PC-9 (cell line): Measurements from ENCODE around the gene MRPS5. TPM values are rescaled to one million over a fixed set of nuclear protein-coding genes. Genes with fewer than 3 reads are reported as not detected.

ENCODE experiments used
- BruUV-seq: library from RNA; stranded (reverse); fragments of 400-500 nt; replicated peaks from 2 replicates; lab custom pipeline; 2021; lab: Mats Ljungman, UMichigan
- CTCF ChIA-PET: fragments of 300-600 bp; sonication (Branson Sonifier 250); formaldehyde crosslinking; loops from one replicate; lab custom pipeline; 2022; ENCODE audit warnings: antibody characterized with exemption; lab: Charles Lee
- POLR2A ChIA-PET: fragments of 300-600 bp; sonication (Branson Sonifier 250); formaldehyde crosslinking; loops from one replicate; lab custom pipeline; 2022; ENCODE audit warnings: antibody characterized with exemption; ENCODE audit not compliant: unreplicated experiment; lab: Charles Lee
- DNase-seq, 2 experiments: peaks; one replicate each; pipeline versions ENCODE4 v3.0.0 to v3.0.0-alpha.2; 2015 to 2022; ENCODE audit warnings: mixed read lengths in 1 of 2
- H2AFZ ChIP-seq: fragments of 200-600 bp; sonication (generic); 2 replicates; pipeline ENCODE4 v1.8.1; 2017; ENCODE audit warnings: antibody characterized with exemption
- H3F3A ChIP-seq: fragments of 200-600 bp; sonication (generic); 2 replicates; pipeline ENCODE4 v1.8.1; 2017; ENCODE audit warnings: antibody characterized with exemption, mild to moderate bottlenecking, low read depth; ENCODE audit not compliant: insufficient read depth
- H3K27ac ChIP-seq: fragments of 200-600 bp; sonication (generic); 2 replicates; pipeline ENCODE4 v1.6.1; 2016; ENCODE audit warnings: mixed run types
- H3K27me3 ChIP-seq: fragments of 200-600 bp; sonication (generic); 2 replicates; pipeline ENCODE4 v1.6.1; 2016; ENCODE audit warnings: low read depth, mixed run types; ENCODE audit not compliant: insufficient read depth
- H3K36me3 ChIP-seq: fragments of 200-600 bp; sonication (generic); 2 replicates; pipeline ENCODE4 v1.6.1; 2016; ENCODE audit warnings: low read depth, mixed run types
- H3K4me1 ChIP-seq: fragments of 200-600 bp; sonication (generic); replicated peaks from 2 replicates; pipeline ENCODE4 v1.6.1; 2016; ENCODE audit warnings: mixed run types; ENCODE audit not compliant: insufficient read depth
- H3K4me2 ChIP-seq: fragments of 200-600 bp; sonication (generic); 2 replicates; pipeline ENCODE4 v1.6.1; 2017; ENCODE audit warnings: mixed run types
- H3K4me3 ChIP-seq: fragments of 200-600 bp; sonication (generic); 2 replicates; pipeline ENCODE4 v1.6.1; 2016; ENCODE audit warnings: mixed run types
- H3K79me2 ChIP-seq: fragments of 200-600 bp; sonication (generic); 2 replicates; pipeline ENCODE4 v1.6.1; 2017; ENCODE audit warnings: low read depth, mixed run types
- H3K9me2 ChIP-seq: fragments of 200-600 bp; sonication (generic); 2 replicates; pipeline ENCODE4 v1.8.1; 2017; ENCODE audit warnings: mild to moderate bottlenecking; ENCODE audit not compliant: insufficient read depth
- H3K9me3 ChIP-seq: fragments of 200-600 bp; sonication (generic); 2 replicates; pipeline ENCODE4 v1.8.1; 2016; ENCODE audit warnings: low read depth; ENCODE audit not compliant: insufficient read depth
- H4K20me1 ChIP-seq: fragments of 200-600 bp; sonication (generic); 2 replicates; pipeline ENCODE4 v1.8.1; 2017; ENCODE audit not compliant: insufficient read depth
- EZH2 ChIP-seq: fragments of 200-600 bp; sonication (generic); IDR thresholded peaks from 2 replicates; pipeline ENCODE4 v1.8.0; 2017; ENCODE audit warnings: antibody characterized with exemption, low read depth
- intact Hi-C: fragments of 100-400 bp; cut with micrococcal nuclease; formaldehyde crosslinking; loops from one replicate; pipeline ENCODE4 v1.10.0; 2022; ENCODE audit not compliant: unreplicated experiment
- total RNA-seq: library from RNA; stranded (reverse); gene quantifications from 2 replicates; pipeline ENCODE4 v1.2.3, GENCODE V29; 2021
- TF ChIP-seq, protein P1 (sequence below): fragments of 200-600 bp; sonication (generic); conservative IDR thresholded peaks from 2 replicates; pipeline ENCODE4 v1.6.1; 2017; ENCODE audit warnings: mixed run types, antibody characterized with exemption, mild to moderate bottlenecking, moderate library complexity

MRPS5 gene
- total RNA-seq, 1 experiment from 2014 or later = 69.0 TPM

DNA sequence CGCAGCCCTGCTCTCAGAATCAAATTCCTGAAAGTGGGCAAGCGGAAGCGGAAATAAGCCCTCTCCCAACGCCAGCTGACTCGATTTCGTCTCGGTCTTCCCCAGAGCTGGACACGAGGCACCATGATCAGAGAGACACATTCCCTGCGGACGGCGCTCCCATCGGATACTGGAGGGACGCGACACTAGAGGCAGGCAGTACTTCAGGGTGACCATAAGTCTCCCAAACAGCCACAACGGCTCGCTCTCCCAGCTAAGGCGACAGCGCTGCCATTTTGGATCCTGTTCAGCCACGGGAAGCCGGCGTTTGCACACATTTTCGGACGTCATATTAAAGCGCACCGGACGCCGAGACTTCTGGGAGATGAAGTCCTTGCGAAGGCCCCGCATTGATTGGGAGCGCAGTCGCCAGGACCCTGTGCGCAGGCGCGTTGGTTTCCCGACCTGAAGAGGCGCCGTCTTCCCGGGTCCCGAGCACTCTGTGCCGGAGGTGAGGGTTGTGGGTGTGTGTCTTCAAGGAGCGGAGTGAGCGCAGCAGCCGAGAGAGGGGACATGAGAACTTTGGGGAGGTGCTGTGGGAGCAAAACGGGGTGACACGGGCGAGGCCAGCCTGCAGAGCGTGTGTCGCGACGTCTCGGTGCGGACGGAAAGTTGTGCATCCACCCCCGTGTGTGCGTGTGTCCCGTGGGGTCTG, 43.9 kb upstream of the MRPS5 start, which contains the start of gene ZNF2:
Gene ZNF2 (plus strand): TSS at position 439 of the 694 bp plus-strand sequence. CDS start 10,418 bp downstream, outside the sequence.
- Histone ChIP-seq H3K27me3 (no peaks in the 10 kb centered on the region), H3K9me2 (no peaks in the 10 kb centered on the region), H3K36me3 (no peaks in the 10 kb centered on the region), H3K4me3 (peak within 1 kb of the TSS; percentile 65), H3F3A (peaks cover 10% of the 10 kb centered on the region; the same call in 1 of the 2 replicates), H4K20me1 (no peaks in the 10 kb centered on the region), H3K9me3 (no peaks in the 10 kb centered on the region), H3K4me2 (peak within 1 kb of the TSS; percentile 88), H2AFZ (peak within 1 kb of the TSS; percentile 90), H3K4me1 (peaks cover 17% of the 10 kb centered on the region), H3K79me2 (peaks cover 20% of the 10 kb centered on the region), H3K27ac (peak within 1 kb of the TSS; percentile 55)
- ChIA-PET CTCF (interaction anchor here (0.6 kb wide), 1 partner anchor 184 kb away, joined by 6 read pairs; no protein-coding TSS in a partner anchor), POLR2A (interaction anchor here (0.6 to 0.7 kb wide), 7 partner anchors 21 to 1817 kb away, joined by 3 to 6 read pairs (median 3); no protein-coding TSS in a partner anchor)
- no peak for TF ChIP-seq EZH2
- TF ChIP-seq, protein P1, sequence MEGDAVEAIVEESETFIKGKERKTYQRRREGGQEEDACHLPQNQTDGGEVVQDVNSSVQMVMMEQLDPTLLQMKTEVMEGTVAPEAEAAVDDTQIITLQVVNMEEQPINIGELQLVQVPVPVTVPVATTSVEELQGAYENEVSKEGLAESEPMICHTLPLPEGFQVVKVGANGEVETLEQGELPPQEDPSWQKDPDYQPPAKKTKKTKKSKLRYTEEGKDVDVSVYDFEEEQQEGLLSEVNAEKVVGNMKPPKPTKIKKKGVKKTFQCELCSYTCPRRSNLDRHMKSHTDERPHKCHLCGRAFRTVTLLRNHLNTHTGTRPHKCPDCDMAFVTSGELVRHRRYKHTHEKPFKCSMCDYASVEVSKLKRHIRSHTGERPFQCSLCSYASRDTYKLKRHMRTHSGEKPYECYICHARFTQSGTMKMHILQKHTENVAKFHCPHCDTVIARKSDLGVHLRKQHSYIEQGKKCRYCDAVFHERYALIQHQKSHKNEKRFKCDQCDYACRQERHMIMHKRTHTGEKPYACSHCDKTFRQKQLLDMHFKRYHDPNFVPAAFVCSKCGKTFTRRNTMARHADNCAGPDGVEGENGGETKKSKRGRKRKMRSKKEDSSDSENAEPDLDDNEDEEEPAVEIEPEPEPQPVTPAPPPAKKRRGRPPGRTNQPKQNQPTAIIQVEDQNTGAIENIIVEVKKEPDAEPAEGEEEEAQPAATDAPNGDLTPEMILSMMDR = no peak
- intact Hi-C loops = loop anchor here (2.0 kb wide), 1 partner anchor 45 kb away; the partner anchor contains the start of gene MRPS5
- peak; percentile 97 to 98 for DNase-seq
- BruUV-seq = no TSS peak

DNA sequence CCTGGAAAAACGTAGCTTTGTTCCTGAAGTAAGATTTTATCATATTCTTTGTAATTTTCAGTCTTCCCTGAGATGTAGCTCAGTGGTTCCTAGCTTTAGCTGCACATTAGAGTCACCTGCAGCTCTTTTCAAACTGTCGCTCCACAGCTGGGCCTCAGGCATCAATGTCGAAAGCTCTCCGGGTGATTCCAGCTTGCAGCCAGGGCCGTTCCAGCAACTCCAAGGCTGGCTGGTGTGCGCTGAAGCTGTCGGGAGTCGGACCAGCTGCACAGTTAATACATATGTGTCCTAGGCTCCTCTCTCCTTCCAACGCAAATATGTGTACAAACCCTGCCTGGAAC, 43.4 kb upstream of the MRPS5 start:
- Histone ChIP-seq H3K27me3 (no peaks in the 10 kb centered on the region), H3K4me2 (peak overlapping the region; percentile 85), H4K20me1 (no peaks in the 10 kb centered on the region), H3K36me3 (no peaks in the 10 kb centered on the region), H3F3A (peaks cover 15% of the 10 kb centered on the region; the same call in 1 of the 2 replicates), H3K79me2 (peaks cover 20% of the 10 kb centered on the region), H3K4me3 (peak overlapping the region; percentile 65), H3K4me1 (peaks cover 17% of the 10 kb centered on the region), H3K9me3 (no peaks in the 10 kb centered on the region), H3K9me2 (no peaks in the 10 kb centered on the region), H2AFZ (peak overlapping the region; percentile 90), H3K27ac (peak overlapping the region; percentile 55)
- TSS peak; percentile 94 for BruUV-seq
- TF ChIP-seq EZH2 = no peak
- TF ChIP-seq, protein P1 = no peak
- intact Hi-C loops = loop anchor here (2.0 kb wide), 1 partner anchor 44 kb away; the partner anchor contains the start of gene MRPS5
- CTCF ChIA-PET = interaction anchor here (0.6 kb wide), 1 partner anchor 184 kb away, joined by 6 read pairs; no protein-coding TSS in a partner anchor
- POLR2A ChIA-PET = interaction anchor here (0.6 to 0.7 kb wide), 5 partner anchors 21 to 1818 kb away, joined by 3 to 6 read pairs (median 4); no protein-coding TSS in a partner anchor
- DNase-seq = no peak

- Histone ChIP-seq H4K20me1 (no peaks in the 10 kb centered on the region), H3K4me3 (peak within 1 kb of the TSS; percentile 84), H3K4me1 (peaks cover 18% of the 10 kb centered on the region), H3K9me3 (peaks cover 25% of the 10 kb centered on the region; the same call in 1 of the 2 replicates), H3K36me3 (peaks cover 15% of the 10 kb centered on the region), H3K79me2 (peaks cover 8% of the 10 kb centered on the region), H3K9me2 (no peaks in the 10 kb centered on the region), H3F3A (peaks cover 20% of the 10 kb centered on the region; the same call in 1 of the 2 replicates), H2AFZ (peak within 1 kb of the TSS; percentile 97), H3K27ac (no peak within 1 kb of the TSS), H3K27me3 (no peaks in the 10 kb centered on the region), H3K4me2 (peak within 1 kb of the TSS; percentile 90)
- POLR2A ChIA-PET = interaction anchor here (0.5 kb wide), 1 partner anchor 37 kb away, joined by 3 read pairs; no protein-coding TSS in a partner anchor
- DNase-seq = peak in 1 of 2 experiments; percentile 72
- CTCF ChIA-PET = interaction anchor here (0.7 to 0.8 kb wide), 2 partner anchors 39 to 83 kb away, joined by 3 to 4 read pairs; no protein-coding TSS in a partner anchor
- intact Hi-C loops = no loop called here
- no peak for TF ChIP-seq EZH2
- TF ChIP-seq, protein P1 = no peak
- BruUV-seq = no TSS peak
Measured at GRCh38 chr2:95159690-95160449, 38.3 kb upstream of the MRPS5 start, which contains the start of gene ZNF514. TSS of gene ZNF514 (minus strand) at chr2:95159848. CDS start at chr2:95153253, 6,595 bp downstream.
